Hepatocyte (in vitro differentiated cells): ENCODE measurements around the gene TPPP3.

Source experiments
- EZH2phosphoT487 ChIP-seq: fragments of 200-600 bp; sonication (generic); IDR thresholded peaks from one replicate; pipeline ENCODE4 v1.6.1; 2018; ENCODE audit warnings: antibody characterized with exemption, mild to moderate bottlenecking, low read depth, moderate library complexity; ENCODE audit not compliant: unreplicated experiment, severe bottlenecking
- TF ChIP-seq, protein P1 (sequence below): fragments of 200-600 bp; sonication (generic); IDR thresholded peaks from 2 replicates; pipeline ENCODE4 v1.5.1; 2016; ENCODE audit warnings: antibody characterized with exemption, mild to moderate bottlenecking; ENCODE audit not compliant: poor library complexity

DNA sequence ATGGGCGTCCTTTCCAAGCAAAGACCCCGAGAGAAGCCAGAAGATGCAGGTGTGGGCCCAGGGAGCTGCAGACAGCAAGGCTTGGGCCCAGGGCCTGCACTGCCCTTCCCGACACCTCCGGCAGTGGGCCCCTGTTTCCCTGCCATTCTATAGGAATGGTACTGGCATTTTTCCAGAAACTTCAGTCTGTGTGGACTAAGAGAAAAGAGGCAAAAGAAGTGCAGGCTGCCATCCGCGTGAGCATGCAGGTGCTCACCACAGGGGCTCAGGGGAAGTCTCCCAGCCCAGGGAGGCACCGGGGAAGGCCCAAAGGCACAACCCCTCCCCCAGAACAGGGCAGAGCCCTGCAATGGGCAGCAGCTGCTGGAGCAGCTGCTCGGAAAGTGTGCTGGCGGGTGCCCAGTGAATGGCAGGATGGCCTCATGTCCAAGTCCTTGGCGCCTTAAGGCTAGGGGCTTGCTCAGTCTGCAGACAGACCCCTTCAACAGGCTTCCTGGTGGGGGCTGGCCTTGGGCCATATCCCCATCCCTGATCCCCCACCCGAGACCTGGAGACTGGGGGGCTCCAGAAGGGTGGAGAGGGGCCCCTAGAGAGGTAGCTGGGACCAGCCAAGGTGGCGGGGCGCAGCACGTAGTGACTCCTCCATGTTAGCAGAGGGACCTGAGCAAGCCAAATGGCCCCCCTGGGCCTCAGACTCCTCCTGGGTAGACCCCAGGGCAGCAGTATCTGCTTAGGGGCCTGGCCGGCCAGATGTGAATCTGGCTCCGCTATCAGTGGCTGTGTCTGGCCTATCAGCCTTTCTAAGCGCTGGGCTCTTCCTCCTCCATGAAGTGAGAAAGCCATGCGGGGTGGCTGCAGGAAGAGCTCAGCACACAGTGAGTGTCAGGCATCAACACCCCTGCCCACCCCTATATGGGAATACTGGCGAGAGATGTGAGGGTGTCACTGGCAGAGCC lies 6.7 kb upstream of the TPPP3 start:
- TF ChIP-seq, protein P1, sequence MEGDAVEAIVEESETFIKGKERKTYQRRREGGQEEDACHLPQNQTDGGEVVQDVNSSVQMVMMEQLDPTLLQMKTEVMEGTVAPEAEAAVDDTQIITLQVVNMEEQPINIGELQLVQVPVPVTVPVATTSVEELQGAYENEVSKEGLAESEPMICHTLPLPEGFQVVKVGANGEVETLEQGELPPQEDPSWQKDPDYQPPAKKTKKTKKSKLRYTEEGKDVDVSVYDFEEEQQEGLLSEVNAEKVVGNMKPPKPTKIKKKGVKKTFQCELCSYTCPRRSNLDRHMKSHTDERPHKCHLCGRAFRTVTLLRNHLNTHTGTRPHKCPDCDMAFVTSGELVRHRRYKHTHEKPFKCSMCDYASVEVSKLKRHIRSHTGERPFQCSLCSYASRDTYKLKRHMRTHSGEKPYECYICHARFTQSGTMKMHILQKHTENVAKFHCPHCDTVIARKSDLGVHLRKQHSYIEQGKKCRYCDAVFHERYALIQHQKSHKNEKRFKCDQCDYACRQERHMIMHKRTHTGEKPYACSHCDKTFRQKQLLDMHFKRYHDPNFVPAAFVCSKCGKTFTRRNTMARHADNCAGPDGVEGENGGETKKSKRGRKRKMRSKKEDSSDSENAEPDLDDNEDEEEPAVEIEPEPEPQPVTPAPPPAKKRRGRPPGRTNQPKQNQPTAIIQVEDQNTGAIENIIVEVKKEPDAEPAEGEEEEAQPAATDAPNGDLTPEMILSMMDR: no peak
- no peak for TF ChIP-seq EZH2phosphoT487
